Measurements from ENCODE around the gene PIEZO1.
A peak's percentile ranks its signal among the peaks of the same experiment; 100 is the strongest.

Gene PIEZO1

GRCh38 chr16:88685156-88686061, 99.6 kb downstream of the PIEZO1 start:
- TF ChIP-seq ZFX (IDR thresholded peaks at IDR 0.05), result no peak
- H3K27ac ChIP-seq, result peak overlapping the region; percentile 46; the same call in 1 of the 2 replicates

DNA sequence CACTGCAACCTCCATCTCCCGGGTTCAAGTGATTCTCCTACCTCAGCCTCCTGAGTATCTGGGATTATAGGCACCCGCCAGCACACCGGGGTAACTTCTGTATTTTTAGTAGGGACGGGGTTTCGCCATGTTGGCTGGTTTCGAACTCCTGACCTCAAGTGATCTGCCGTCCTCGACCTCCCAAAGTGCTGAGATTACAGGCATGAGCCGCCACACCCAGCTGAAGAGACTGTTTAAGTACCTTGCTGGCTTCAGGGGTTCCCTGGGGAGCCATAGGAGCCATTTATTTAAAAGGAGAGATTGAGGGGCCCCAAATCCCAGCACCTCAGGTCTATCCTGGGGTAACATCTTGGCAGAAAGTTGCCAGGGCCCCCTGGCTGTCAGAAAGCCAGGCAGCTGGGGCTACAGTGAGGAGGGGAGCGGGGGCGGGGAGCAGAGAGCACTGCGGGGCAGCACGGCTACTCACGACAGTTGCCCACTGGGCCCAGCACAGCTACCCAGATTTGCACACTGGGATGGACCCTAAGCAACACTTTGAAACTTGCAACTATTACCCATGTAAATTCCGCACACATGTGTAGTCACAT, 100.4 kb downstream of the PIEZO1 start:
- H3K27ac ChIP-seq, result no peak overlapping the region
- no peak for TF ChIP-seq ZFX (IDR thresholded peaks at IDR 0.05)
- no peak for TF ChIP-seq CTCF (conservative IDR thresholded peaks at IDR 0.05)

DNA sequence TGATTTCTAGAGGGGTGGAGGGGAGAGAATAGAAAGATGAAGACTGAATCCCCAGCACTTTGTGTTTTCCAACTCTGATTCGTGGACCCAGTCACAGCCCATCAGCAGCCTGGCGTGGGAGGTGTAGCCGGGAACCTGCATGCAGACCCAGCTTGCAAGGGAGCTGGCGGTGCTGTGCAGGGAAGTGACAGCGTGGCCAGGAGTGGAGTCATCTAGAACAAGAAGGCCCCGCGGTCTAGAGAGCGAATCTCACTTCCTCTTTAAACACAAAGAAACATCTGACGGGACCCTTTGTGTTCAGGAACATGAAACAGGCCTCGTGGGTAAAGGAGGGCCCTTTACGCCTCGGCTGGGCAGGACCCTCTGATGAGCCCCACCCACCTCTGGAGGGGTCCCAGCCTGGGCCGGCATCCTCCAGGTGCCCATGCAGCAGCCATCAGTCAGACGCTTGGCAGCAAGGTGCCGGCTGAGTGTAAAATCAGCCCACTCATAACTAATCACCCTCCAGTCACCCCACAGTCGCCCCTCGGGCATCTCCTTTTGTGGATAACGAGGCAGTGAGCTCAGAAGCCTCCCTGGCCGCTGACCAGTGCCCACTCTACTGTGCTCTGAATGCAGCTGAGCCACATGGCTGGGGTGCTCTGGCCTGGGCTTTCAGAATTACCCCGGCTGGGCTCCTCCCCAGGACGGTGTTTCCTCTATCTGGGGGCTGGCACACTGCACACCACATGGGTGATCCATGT, 103.1 kb downstream of the PIEZO1 start:
- TF ChIP-seq ZFX (IDR thresholded peaks at IDR 0.05) (no peak), CTCF (conservative IDR thresholded peaks at IDR 0.05) (no peak)
- H3K27ac ChIP-seq, result no peak overlapping the region

DNA sequence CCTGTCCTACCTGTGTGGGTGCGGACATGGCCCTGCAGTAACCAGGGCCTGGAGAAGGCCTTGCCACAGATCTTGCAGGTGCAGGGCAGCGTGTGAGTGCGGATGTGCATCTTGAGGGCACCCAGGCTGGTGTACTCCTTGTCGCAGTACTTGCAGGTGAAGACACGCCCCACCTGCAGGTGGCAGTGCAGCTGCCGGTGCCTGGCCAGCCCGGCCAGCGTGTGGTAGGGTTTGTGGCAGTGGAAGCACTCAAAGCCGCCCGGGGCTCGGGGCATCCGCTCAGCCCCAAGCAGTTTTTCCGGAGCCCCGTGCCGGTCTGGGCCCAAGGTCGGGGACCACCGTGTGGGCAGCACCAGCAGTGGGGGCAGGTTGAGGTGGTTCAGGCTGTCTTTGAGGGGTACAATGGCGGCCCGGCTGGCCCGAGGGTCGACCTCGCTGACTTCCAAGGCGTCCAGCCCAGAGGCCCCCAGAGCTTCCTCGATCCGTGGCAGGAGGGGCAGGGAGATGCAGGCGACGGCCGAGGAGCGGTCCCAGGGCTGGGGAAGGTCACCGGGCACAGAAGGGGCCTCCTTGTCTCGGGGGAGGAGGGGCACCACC, 103.8 kb downstream of the PIEZO1 start:
- TF ChIP-seq CTCF (conservative IDR thresholded peaks at IDR 0.05) (peak; percentile 83), ZFX (IDR thresholded peaks at IDR 0.05) (no peak)
- no peak overlapping the region for H3K27ac ChIP-seq

DNA sequence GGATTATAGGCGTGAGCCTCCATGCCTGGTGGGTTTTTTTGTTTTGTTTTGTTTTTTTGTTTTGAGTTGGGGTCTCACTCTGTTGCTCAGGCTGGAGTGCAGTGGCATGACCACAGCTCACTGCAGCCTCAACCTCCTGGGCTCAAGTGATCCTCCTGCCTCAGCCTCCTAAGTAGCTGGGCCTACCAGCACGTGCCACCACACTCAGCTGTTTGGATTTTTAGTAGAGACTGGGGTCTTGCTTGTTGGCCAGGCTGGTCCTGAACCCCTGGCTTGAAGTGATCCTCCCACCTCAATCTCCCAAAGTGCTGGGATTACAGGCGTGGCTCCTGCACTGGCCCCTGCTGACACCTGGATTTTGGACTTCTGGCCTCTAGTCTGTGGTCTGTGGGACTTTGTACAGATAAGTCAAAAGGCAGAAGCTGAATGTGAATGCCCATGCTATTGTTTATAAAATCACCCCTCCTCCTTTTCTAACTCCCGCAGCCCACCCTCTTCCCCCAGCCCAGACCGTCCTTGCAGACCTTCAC, 104.4 kb downstream of the PIEZO1 start:
- no peak overlapping the region for H3K27ac ChIP-seq

GRCh38 chr16:88678224-88678979, 106.6 kb downstream of the PIEZO1 start:
- no peak overlapping the region for H3K27ac ChIP-seq
- no peak for TF ChIP-seq ZFX (IDR thresholded peaks at IDR 0.05)
- no peak for TF ChIP-seq CTCF (conservative IDR thresholded peaks at IDR 0.05)

More for the DNA sequence above, 104.4 kb downstream of the PIEZO1 start:
- TF ChIP-seq CTCF (conservative IDR thresholded peaks at IDR 0.05) (no peak), ZFX (IDR thresholded peaks at IDR 0.05) (no peak)

DNA sequence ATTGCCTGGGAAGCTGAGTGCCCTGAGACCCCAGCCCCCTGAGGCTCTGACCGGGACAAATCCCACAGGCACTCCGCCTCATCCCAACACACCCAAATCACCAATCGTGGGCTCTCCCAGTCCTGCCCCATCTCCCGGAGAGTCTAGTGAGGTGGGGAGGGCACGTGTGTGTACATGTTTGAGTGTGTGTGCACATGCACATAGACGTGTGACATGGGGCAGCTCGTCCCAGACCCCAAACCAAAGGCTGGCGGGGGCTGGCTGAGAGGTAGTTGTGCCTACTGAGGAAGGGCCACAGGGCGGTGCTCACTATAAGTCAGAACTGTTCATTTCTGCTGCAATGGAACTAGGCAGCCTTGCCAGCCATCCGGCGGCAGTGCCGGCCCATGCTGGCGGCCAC, 107.3 kb downstream of the PIEZO1 start:
- H3K27ac ChIP-seq, result no peak overlapping the region
- TF ChIP-seq CTCF (conservative IDR thresholded peaks at IDR 0.05) (no peak), ZFX (IDR thresholded peaks at IDR 0.05) (no peak)

Measured in C4-2B (cell line).